Subcutaneous preadipocyte (primary cell): ENCODE results near the gene PCDHA3. TPM values are rescaled to one million over a fixed set of nuclear protein-coding genes. Genes with fewer than 3 reads are reported as not detected.

Experiments used
- total RNA-seq: library from RNA; depleted of rRNA; stranded (reverse); fragments of >200 nt; gene quantifications from 2 replicates; pipeline ENCODE4 v1.2.3, GENCODE V29; 2012

PCDHA3 gene
- total RNA-seq: under 0.01 TPM in 2 replicates

GRCh38 chr5:140800816-140801493 lies at the start of gene PCDHA3:
Gene PCDHA3, plus strand, starts transcription at chr5:140801057.

GRCh38 chr5:140785905-140786686 lies 14.8 kb upstream of the PCDHA3 start, which contains the start of gene PCDHA1:
Gene PCDHA1, plus strand, starts transcription at chr5:140786140.

GRCh38 chr5:140794595-140795258 lies 6.1 kb upstream of the PCDHA3 start, which contains the start of gene PCDHA2:
Gene PCDHA2, plus strand, starts transcription at chr5:140794852.

GRCh38 chr5:140806834-140807775 lies 6.2 kb downstream of the PCDHA3 start, which contains the start of gene PCDHA4:
Gene PCDHA4, plus strand, starts transcription at chr5:140807068.

GRCh38 chr5:140821375-140822280 lies 20.8 kb downstream of the PCDHA3 start, which contains the start of gene PCDHA5:
Gene PCDHA5, plus strand, starts transcription at chr5:140821613.

GRCh38 chr5:140827704-140828361 lies 27.0 kb downstream of the PCDHA3 start, which contains the start of gene PCDHA6:
Gene PCDHA6, plus strand, starts transcription at chr5:140827960. Its CDS starts 132 bp downstream, at chr5:140828092.

GRCh38 chr5:140833993-140834392 lies 33.1 kb downstream of the PCDHA3 start, which contains the start of gene PCDHA7:
Gene PCDHA7, plus strand, starts transcription at chr5:140834269. Its CDS starts 115 bp downstream, at chr5:140834384.

GRCh38 chr5:140840978-140841962 lies 40.4 kb downstream of the PCDHA3 start, which contains the start of gene PCDHA8:
Gene PCDHA8, plus strand, starts transcription at chr5:140841187. Its CDS starts 135 bp downstream, at chr5:140841322.

GRCh38 chr5:140848139-140849102 lies 47.6 kb downstream of the PCDHA3 start, which contains the start of gene PCDHA9:
Gene PCDHA9, plus strand, starts transcription at chr5:140848382. Its CDS starts 114 bp downstream, at chr5:140848496.

Other genes with a start within 250 kb of the PCDHA3 start
- 27.6 and 34.8 TPM in 2 replicates for gene SRA1, start 243.6 kb upstream of the PCDHA3 start, total RNA-seq
- 9.8 and 12.5 TPM in 2 replicates for gene APBB3, start 236.5 kb upstream of the PCDHA3 start, total RNA-seq
- 9.9 and 13.5 TPM in 2 replicates for gene SLC35A4, start 236.2 kb upstream of the PCDHA3 start, total RNA-seq
- 0.73 and 0.98 TPM in 2 replicates for gene CD14, start 167.9 kb upstream of the PCDHA3 start, total RNA-seq
- 19.8 and 21.7 TPM in 2 replicates for gene TMCO6, start 161.6 kb upstream of the PCDHA3 start, total RNA-seq
- 30.7 and 38.9 TPM in 2 replicates for gene NDUFA2, start 153.4 kb upstream of the PCDHA3 start, total RNA-seq
- 63.3 and 79.4 TPM in 2 replicates for gene IK, start 153.2 kb upstream of the PCDHA3 start, total RNA-seq
- 36.0 and 44.0 TPM in 2 replicates for gene WDR55, start 136.2 kb upstream of the PCDHA3 start, total RNA-seq
- under 0.01 and 0.39 TPM in 2 replicates for gene DND1, start 127.5 kb upstream of the PCDHA3 start, total RNA-seq
- gene HARS1, start 109.7 kb upstream of the PCDHA3 start, total RNA-seq: 50.0 and 54.3 TPM in 2 replicates
- 22.4 and 23.1 TPM in 2 replicates for gene HARS2, start 109.6 kb upstream of the PCDHA3 start, total RNA-seq
- gene ZMAT2, start 100.6 kb upstream of the PCDHA3 start, total RNA-seq: 24.2 and 28.7 TPM in 2 replicates
- gene PCDHA1, start 14.9 kb upstream of the PCDHA3 start, total RNA-seq: under 0.01 TPM in 1 of 2 replicates, not detected in the other
- not detected in 2 replicates for gene PCDHA2, start 6.2 kb upstream of the PCDHA3 start, total RNA-seq
- gene PCDHA4, start 6.0 kb downstream of the PCDHA3 start, total RNA-seq: under 0.01 TPM in 1 of 2 replicates, not detected in the other
- gene PCDHA5, start 20.6 kb downstream of the PCDHA3 start, total RNA-seq: under 0.01 TPM in 1 of 2 replicates, not detected in the other
- gene PCDHA6, start 26.9 kb downstream of the PCDHA3 start, total RNA-seq: under 0.01 and 0.37 TPM in 2 replicates
- gene PCDHA7, start 33.2 kb downstream of the PCDHA3 start, total RNA-seq: under 0.01 and 0.37 TPM in 2 replicates
- not detected in 2 replicates for gene PCDHA8, start 40.1 kb downstream of the PCDHA3 start, total RNA-seq
- gene PCDHA9, start 47.3 kb downstream of the PCDHA3 start, total RNA-seq: under 0.01 TPM in 2 replicates
- gene PCDHA10, start 54.8 kb downstream of the PCDHA3 start, total RNA-seq: under 0.01 TPM in 2 replicates
- under 0.01 TPM in 1 of 2 replicates, not detected in the other for gene PCDHA11, start 67.9 kb downstream of the PCDHA3 start, total RNA-seq
- not detected in 2 replicates for gene PCDHA12, start 74.3 kb downstream of the PCDHA3 start, total RNA-seq
- gene PCDHA13, start 81.1 kb downstream of the PCDHA3 start, total RNA-seq: not detected in 2 replicates
- not detected in 2 replicates for gene PCDHAC1, start 125.2 kb downstream of the PCDHA3 start, total RNA-seq
- gene PCDHAC2, start 165.4 kb downstream of the PCDHA3 start, total RNA-seq: under 0.01 and 0.37 TPM in 2 replicates